Stimulated activated CD8-positive, alpha-beta memory T cell treated with anti-CD3 and anti-CD28 coated beads, Interleukin-2, amount 100 ng/mL, for 48 hours (primary cell): ENCODE data around the gene BCAS4.
"Not testable (repeated sequence)": the region's sequence is repeated elsewhere in the genome, so short reads cannot be mapped to it uniquely, and the experiment has no call there.

Source experiments
- DNase-seq, 2 donors: peaks; one replicate each; pipeline ENCODE4 v3.0.0-alpha.2; 2020; ENCODE audit warnings: low read depth in 2 of 2

Gene BCAS4

GRCh38 chr20:50771419-50772080 is 23.3 kb upstream of the BCAS4 start:
- DNase-seq = not testable (repeated sequence)

- DNase-seq = no peak
Observed at GRCh38 chr20:50772420-50773185, 22.3 kb upstream of the BCAS4 start.

DNA sequence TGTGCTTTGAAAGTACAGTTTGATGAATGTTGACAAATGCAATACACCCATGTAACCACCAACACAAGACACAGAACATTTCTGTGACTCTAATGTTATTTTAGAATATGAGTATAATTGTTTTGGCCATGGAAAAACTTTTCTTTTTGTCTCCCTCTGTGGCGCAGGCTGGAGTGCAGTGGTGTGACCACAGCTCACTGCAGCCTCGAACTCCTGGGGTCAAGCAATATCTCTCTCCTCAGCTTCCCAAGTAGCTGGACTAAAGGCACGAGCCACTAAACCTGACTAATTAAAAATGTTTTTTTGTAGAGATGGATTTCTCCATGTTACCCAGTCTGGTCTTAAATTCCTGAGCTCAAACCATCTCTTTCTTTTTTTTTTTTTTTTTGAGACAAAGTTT is 20.3 kb upstream of the BCAS4 start:
- no peak for DNase-seq

DNA sequence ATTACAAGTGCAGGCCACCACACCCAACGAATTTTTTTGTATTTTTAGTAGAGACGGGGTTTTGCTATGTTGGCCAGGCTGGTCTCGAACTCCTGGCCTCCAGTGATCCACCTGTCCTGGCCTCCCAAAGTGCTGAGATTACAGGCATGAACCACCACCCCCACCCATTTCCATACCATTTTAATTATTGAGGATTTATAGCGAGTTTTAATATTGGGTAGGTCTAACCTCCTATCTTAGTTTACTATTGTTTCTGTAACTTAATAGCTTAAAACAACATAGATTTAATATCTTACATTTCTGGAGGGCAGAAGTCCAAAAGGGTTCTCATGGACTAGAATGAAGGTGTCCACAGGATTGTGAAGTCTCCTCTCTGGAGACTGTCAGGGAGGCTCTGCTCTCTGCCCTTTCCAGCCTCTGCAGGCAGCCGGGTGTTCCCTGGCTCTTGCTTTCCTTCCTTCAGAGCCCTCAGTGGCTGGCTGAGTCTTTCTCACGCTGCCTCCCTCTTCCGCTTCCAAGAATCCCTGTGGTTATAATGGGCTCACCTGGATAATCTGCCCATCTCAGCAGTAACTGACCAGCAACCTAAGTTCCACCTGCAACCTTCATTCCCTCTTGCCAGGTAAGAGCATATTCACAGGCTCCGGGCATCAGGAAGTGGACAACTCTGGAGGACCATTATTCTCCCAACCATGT is 18.6 kb upstream of the BCAS4 start:
- no peak for DNase-seq

- DNase-seq = no peak
Observed at GRCh38 chr20:50777373-50777772, 17.5 kb upstream of the BCAS4 start.

DNA sequence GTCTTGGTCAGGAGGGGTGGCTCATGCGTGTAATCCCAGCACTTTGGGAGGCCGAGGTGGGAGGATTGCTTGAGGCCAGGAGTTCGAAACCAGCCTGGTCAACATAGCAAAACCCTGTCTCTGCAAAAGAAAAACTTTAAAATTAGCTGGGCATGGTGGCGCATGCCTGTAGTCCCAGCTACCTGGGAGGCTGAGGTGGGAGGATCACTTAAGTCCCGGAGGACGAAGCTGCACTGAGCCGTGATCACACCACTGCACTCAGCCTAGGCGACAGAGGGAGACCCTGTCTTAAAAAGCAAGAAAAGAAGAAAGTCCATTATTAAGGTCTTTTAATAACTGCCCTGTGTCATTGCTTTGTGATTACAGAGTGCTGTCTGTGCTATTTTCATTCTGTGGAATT is 15.9 kb upstream of the BCAS4 start:
- not testable (repeated sequence) for DNase-seq

DNA sequence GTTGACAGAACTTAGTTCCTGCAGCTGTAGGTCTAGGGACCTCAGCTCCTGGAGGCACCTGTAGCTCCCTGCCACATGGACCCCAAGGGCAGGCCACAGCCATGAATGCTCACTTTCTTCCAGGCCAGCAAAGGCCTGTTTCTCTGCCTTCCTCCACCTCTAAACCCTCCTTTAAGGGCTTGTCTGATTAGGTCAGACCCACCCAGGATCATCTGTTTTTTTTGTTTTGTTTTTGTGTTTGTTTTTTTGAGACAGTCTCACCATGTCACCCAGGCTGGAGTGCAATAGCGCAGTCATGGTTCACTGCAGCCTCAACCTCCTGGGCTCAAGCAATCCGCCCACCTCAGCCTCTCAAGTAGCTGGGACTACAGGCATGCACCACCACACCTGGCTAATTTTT is 11.5 kb upstream of the BCAS4 start:
- DNase-seq = no peak

DNA sequence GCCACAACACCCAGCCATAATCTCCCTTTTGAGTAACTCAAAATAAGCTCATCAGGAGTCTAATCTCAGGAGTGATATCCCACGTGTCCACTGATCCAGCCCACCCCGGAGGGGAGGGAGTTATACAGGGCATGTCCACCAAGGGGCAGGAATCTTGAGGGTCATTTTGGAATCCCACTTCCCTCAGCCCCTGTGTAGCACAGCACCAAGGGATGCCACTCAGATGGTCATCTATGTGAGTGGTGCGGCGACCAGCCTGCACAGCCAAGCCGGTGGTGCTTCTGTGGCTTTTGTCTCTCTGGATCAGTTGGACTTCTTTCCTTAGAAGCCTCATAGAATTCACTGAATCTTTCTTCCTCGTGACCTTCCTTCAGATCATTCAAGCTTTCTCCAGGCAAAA is 11.0 kb upstream of the BCAS4 start:
- no peak for DNase-seq

- DNase-seq = no peak
Observed at GRCh38 chr20:50784464-50784863, 10.4 kb upstream of the BCAS4 start.

GRCh38 chr20:50786703-50787102 is 8.2 kb upstream of the BCAS4 start:
- DNase-seq = no peak

- no peak for DNase-seq
Observed at GRCh38 chr20:50787181-50787580, 7.7 kb upstream of the BCAS4 start.

GRCh38 chr20:50788045-50788991 is 6.5 kb upstream of the BCAS4 start:
- no peak for DNase-seq

GRCh38 chr20:50789968-50790650 is 4.8 kb upstream of the BCAS4 start:
- DNase-seq = no peak

DNA sequence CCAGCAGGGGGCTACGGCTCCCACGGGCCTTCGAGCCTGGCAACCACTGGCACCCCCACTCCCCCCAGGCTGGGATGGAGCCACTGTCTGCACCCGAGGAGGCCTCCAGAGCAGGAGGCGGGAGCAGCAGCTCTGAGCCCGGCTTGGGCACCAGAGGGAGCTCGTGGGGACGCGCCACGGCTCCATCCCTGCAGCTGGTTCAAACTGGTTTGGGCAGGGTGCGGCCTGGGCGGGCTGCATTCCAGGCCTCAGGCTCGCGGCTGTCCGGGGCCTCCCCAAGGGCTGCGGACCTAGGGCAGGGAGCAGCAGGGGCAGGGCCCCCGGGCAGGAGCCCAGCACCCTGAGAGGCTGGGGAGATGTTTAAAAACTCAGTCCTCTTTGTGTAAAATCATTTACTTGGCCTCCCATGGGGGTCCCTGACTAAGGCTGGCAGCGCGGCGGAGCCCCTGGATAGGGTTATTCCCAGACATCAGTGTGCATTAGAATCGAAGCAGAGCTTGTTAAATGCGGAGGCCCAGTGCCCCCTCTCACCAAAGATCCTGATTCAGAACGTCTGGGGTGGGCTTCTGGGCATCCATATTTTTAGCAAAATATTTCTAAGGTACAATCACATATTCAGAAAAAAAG is 4.1 kb upstream of the BCAS4 start:
- DNase-seq = peak; percentile 70 to 75

- no peak for DNase-seq
Observed at GRCh38 chr20:50792708-50793574, 1.9 kb upstream of the BCAS4 start.

- DNase-seq = not testable (repeated sequence)
Observed at GRCh38 chr20:50793575-50794016, 1.3 kb upstream of the BCAS4 start.

DNA sequence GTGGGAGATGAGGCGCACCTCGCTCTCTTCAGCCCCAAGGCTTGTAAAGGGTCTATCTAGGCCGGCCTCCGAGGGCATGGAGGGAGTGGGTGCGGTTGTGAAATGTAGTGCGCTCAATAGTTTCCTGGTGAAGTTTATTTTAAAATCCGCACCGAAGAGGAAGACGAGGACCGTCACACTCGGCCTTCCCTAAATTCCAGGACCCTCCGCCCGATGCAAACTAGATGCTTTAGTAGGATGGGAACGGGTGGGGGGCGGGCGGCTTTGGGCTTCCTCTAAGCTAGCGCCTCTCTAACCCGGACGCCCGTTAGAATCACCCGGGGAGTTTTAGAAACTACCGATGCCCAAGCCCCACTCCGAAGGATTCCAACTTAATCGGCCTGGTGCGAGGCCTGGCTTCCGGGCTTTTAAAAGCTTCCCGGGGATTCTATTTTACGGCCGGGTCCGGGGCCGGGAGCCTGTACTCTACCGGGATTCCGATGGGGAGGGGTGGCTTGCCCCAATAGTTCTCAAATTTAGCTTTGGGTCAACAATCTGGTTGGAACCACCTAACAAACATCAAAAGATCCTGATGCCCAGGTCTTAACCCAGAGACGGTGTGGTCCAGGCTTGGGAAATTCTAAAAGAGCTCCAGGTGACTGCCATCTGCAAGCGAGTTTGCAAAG is 548 bp upstream of the BCAS4 start:
- no peak for DNase-seq

DNA sequence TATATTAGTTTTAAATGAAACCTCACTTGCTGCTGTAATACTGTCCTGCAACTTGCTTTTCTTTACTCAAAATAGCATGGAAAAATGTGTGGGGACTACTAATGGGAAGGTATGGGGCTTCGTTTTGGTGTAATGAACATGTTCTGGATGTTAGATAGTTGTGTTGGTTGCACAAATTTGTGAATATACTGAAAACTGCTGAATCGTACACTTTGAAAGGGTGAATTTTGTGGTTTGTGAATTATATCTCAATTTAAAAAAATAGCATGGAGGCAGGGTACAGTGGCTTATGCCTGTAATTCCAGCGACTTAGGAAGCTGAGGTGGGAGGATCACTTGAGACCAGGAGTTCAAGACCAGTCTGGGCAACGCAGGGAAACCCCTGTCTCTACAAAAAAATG is 2.3 kb downstream of the BCAS4 start:
- DNase-seq = no peak

DNA sequence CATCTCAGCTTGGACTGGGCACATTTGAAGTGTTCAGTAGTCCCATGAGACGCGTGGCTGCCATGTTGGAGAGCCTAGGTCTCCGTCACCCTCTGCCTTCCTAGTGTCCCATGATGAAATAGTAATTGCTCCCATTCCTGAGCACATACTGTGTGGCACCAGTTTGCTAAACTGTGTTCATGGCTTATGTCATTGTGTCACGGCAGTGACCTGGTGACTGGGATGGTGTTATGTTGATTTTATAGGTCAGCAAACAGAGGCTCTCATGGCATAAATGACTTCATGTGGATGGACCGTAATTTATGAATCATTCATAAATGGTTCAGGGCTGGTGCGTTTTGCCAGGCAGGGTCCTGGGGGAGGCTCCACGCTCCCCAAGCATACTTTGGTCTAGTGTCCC is 3.8 kb downstream of the BCAS4 start:
- DNase-seq = no peak
